Neural crest cell (in vitro differentiated cells): ENCODE data around the gene TIMP2. TPM values are rescaled to one million over a fixed set of nuclear protein-coding genes. Genes with fewer than 3 reads are reported as not detected.

ENCODE experiments used
- DNase-seq: peaks from one replicate; pipeline ENCODE4 v3.0.0; 2021; ENCODE audit warnings: low read depth, mixed read lengths, low spot score
- H3K27ac Mint-ChIP-seq: one replicate; pipeline ENCODE4 v1.8.0; 2021; ENCODE audit warnings: mild to moderate bottlenecking, mixed read lengths; ENCODE audit not compliant: unreplicated experiment
- H3K27me3 Mint-ChIP-seq: 2 replicates; pipeline ENCODE4 v1.8.0; 2021; ENCODE audit warnings: low read depth, mild to moderate bottlenecking, mixed read lengths
- H3K36me3 Mint-ChIP-seq: 2 replicates; pipeline ENCODE4 v1.8.0; 2021; ENCODE audit warnings: low read depth, mild to moderate bottlenecking, mixed read lengths
- H3K4me1 Mint-ChIP-seq: 2 replicates; pipeline ENCODE4 v1.8.0; 2021; ENCODE audit warnings: mixed read lengths
- H3K4me3 Mint-ChIP-seq: one replicate; pipeline ENCODE4 v1.8.0; 2021; ENCODE audit warnings: mild to moderate bottlenecking, mixed read lengths
- H3K9me3 Mint-ChIP-seq: 2 replicates; pipeline ENCODE4 v1.8.0; 2021; ENCODE audit warnings: mixed read lengths
- CTCF ChIP-seq: fragments of 200-600 bp; sonication (generic); conservative IDR thresholded peaks from 2 replicates; pipeline ENCODE4 v1.5.0; 2021; ENCODE audit warnings: antibody characterized with exemption, mild to moderate bottlenecking
- total RNA-seq: library from RNA; stranded (reverse); gene quantifications from 2 replicates; pipeline ENCODE4 v1.2.1, GENCODE V29; 2021

TIMP2 gene
- total RNA-seq, 1 donor from 2014 or later, result 58.5 TPM

DNA sequence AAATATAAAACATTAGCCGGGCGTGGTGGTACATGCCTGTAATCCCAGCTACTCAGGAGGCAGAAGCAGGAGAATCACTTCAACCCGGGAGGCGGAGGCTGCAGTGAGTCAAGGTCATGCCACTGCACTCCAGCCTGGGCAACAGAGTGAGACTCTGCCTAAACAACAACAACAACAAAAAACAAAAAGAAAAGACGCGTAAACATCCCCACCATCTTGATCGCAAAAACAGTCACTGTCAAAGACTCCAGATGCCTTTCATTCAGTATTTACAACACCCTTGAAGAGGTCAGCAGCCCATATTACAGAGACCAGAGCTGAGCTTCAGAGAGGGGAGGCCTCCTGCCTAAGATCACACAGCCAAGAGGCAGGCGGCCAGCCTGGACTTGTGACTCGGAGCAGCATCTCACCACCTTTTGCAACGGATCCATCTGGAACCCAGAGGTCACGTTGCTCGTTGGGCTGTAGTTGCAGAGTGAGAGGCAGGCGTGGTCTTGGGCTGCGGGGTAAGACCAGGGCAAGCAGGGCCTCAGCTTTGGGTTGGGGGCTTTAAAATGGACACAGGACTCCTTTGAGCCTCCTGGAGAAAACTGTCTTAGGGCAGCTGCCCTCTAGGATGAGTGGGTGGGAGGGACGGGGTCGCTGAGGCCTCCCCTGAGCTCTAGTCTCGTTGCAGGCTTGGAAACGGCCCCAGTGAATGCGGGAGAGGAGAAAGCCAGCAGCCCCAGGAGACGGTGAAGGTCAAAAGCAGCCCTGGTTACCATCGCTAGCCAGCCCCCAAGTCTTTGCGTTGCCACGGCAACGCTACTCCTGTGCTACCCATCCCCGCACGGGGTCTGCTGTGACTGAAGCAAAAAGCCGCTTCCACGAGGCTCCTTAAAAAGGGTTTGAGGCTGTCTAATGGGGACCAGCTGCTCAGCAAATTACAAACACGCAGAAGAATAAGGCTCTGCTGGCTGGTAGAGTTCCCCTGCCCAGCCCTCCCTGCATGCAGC lies 28.5 kb upstream of the TIMP2 start:
- Mint-ChIP-seq H3K27ac (peak overlapping the region; percentile 43), H3K27me3 (peaks cover 11% of the 10 kb centered on the region), H3K4me3 (no peak overlapping the region), H3K4me1 (peaks cover 31% of the 10 kb centered on the region), H3K36me3 (no peaks in the 10 kb centered on the region), H3K9me3 (peaks cover 6% of the 10 kb centered on the region)
- no peak for TF ChIP-seq CTCF
- peak; percentile 51 for DNase-seq

- Mint-ChIP-seq H3K4me1 (peaks cover 30% of the 10 kb centered on the region), H3K36me3 (no peaks in the 10 kb centered on the region), H3K27me3 (peaks cover 11% of the 10 kb centered on the region), H3K27ac (no peak overlapping the region), H3K4me3 (no peak overlapping the region), H3K9me3 (peaks cover 6% of the 10 kb centered on the region)
- no peak for TF ChIP-seq CTCF
- DNase-seq, result no peak
These were observed 27.5 kb upstream of the TIMP2 start for GRCh38 chr17:78952706-78953105.

- Mint-ChIP-seq H3K9me3 (peaks cover 6% of the 10 kb centered on the region), H3K27me3 (peaks cover 10% of the 10 kb centered on the region), H3K27ac (peak overlapping the region; percentile 89), H3K4me1 (peaks cover 30% of the 10 kb centered on the region), H3K4me3 (no peak overlapping the region), H3K36me3 (no peaks in the 10 kb centered on the region)
- DNase-seq, result no peak
- no peak for TF ChIP-seq CTCF
These were observed 26.9 kb upstream of the TIMP2 start for GRCh38 chr17:78951967-78952551.

DNA sequence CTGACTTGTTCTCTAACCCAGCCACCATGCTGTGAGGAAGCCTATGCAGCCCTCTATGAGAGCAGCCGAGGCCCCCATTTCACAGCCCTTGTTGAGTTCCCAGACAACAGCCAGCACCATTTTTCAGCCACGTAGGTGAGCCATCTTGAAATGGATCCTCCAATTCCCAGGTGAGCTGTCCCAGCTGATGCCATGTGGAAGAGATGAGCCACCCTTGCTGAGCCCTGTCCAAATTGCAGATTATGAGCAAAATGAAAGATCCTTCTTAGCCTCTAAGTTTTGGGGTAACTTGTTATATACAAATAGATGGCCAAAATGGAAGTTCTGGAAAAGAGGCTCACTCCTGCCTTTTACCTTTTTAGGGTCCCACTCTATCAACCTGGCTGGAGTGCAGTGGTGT lies 25.7 kb upstream of the TIMP2 start:
- Mint-ChIP-seq H3K27me3 (peaks cover 8% of the 10 kb centered on the region), H3K4me3 (no peak overlapping the region), H3K9me3 (peaks cover 6% of the 10 kb centered on the region), H3K27ac (no peak overlapping the region), H3K36me3 (no peaks in the 10 kb centered on the region), H3K4me1 (peaks cover 30% of the 10 kb centered on the region)
- DNase-seq, result no peak
- TF ChIP-seq CTCF, result no peak

DNA sequence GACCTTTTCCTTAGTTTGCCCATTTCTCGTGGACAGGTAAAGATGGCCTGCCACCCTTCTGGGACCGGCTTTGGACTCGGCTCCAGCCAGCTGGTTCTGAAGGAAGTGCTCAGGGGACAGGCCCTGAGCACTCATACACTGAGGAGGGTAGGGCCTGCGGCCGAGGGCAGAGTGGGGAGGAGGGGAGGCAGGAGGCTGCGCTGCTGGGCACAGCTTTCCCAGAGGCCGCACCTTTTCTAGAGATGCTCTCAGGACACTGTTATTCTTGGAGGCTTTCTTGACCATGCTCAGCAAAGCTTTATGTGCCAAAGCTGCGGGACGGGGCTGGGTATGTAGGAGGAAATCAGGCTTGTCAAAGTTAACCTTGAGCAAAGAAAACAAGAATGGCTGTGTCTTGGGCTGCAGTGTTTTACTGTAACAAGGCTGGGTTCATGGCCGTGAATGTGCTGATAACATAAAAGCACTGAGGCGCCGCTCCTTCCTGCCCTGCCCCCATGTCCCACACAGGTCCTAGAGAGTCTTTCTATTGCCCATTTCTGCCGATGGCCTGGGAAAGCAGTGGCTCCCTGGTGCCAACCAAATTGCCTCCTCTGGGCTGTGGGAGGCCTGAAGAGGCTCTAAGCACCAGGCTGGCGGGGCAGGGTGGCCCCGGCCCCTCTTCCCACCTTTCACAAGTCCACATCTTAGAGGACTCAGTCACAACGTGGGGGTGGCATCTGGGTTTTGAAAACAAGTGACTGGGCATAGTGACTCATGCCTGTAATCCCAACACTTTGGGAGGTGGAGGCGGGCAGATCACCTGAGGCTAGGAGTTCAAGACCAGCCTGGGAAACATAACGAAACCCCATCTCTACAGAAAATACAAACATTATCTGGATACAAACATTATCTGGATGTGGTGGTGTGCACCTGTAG lies 22.3 kb upstream of the TIMP2 start:
- no peaks in the 10 kb centered on the region for H3K36me3 Mint-ChIP-seq
- H3K4me1 Mint-ChIP-seq, result peaks cover 13% of the 10 kb centered on the region
- H3K27ac Mint-ChIP-seq, result no peak overlapping the region
- peaks cover 5% of the 10 kb centered on the region for H3K27me3 Mint-ChIP-seq
- no peak for TF ChIP-seq CTCF
- H3K4me3 Mint-ChIP-seq, result no peak overlapping the region
- DNase-seq, result no peak
- H3K9me3 Mint-ChIP-seq, result peaks cover 6% of the 10 kb centered on the region
